GM19043 (cell line): ENCODE data around the gene ITPRID1.
"Not testable (repeated sequence)": the region's sequence is repeated elsewhere in the genome, so short reads cannot be mapped to it uniquely, and the experiment has no call there.

ENCODE experiments used
- ATAC-seq: cut with Tn5 transposase; IDR thresholded peaks from one replicate; pipeline ENCODE4 v1.9.1; 2021; ENCODE audit warnings: low read depth; ENCODE audit not compliant: unreplicated experiment

ITPRID1 gene

GRCh38 chr7:31512166-31512565 is 1.7 kb upstream of the ITPRID1 start:
- no peak for ATAC-seq

DNA sequence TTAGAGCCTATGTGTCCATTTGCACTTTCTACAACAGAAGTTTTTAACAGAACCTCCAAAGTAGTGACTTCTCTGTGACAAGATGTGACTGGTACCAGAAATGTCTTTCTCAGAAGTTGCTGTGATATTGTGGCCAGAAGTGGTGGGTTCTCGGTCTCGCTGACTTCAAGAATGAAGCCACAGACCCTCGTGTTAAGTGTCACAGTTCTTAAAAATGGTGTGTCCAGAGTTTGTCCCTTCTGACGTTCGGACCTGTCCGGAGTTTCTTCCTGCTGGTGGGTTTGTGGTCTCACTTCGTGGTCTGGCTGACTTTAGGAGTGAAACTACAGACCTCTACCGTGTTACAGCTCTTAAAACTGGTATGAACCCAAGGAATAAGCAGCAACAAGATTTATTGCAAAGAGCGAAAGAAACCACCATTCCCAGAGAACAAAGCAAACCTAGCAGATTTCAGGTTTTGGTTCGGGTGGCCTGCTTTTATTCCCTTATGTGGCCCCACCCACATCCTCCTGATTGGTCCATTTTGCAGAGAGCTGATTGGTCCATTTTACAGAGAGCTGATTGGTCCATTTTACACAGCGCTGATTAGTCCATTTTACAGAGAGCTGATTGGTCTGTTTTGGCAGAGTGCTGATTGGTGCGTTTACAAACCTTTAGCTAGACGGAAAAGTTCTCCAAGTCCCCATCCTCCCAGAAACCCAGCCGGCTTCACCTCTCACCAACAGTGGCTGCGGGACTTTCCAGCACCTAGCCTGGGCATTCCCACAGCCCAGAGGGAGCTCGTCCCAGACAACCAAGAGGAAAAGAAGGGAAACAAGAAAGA is 3.0 kb downstream of the ITPRID1 start:
- ATAC-seq: no peak

DNA sequence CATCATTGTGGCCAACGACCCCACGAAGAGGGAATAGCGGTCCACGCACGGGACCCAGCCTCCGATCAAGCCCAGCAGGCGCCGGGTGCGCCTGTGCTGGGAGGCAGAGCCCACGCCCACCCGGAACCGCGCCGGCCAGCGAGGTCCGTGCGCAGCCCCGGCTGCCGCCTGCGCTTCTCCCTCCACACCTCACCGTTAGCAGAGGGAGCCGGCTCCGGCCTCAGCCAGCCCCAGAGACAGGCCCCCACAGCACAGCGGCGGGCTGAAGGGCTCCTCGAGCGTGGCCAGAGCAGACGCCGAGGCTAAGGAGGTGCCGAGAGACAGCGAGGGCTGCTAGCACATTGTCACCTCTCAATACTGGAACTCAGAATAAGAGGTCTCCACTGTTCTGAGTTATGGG is 3.6 kb downstream of the ITPRID1 start:
- ATAC-seq: no peak

DNA sequence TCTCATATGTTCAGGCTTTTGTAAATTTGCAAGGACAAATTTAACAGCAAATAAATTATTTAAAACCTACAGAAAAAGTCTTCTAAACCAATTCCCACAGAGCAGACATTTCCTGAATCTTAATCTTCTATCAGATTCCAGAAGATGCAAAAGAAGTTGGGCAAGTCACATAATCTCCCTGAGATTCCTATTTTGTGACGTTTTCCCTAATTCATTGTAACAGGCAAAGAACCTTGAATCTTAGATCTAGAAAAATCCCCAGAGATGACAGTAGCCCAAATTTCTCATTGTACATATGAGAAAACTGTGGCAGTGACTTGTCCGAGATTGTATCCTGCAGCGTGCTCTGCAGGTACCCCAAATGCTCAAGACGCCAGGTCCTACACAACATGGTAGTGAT is 4.9 kb downstream of the ITPRID1 start:
- ATAC-seq: no peak

DNA sequence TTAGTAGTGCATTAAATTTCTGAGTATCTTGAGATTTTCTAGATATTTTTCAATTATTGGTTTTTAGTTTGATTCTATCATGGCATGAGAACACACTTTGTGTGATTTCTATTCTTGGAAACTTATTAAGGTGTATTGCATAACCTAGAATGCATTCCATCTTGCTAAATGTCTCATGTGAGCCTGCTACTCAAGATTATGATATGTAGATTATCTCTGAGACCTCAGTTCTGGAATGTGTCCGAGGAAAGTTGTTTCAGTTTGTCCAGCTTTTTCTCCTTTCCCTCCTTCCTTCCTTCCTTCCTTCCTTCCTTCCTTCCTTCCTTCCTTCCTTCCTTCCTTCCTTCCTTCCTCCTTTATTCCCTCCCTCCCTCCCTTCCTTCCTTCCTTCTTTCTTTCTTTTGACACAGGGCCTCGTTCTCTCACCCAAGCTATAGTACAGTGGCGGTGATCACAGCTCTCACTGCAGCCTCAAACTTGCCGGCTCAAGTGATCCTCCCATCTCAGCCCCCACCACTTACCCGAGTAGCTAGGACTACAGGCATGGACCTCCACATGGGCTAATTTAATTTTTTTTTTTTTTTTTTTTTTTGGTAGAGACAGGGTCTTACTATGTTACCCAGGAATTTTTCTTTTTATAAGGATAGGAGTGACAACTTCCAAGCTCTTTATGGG is 7.6 kb downstream of the ITPRID1 start:
- no peak for ATAC-seq

DNA sequence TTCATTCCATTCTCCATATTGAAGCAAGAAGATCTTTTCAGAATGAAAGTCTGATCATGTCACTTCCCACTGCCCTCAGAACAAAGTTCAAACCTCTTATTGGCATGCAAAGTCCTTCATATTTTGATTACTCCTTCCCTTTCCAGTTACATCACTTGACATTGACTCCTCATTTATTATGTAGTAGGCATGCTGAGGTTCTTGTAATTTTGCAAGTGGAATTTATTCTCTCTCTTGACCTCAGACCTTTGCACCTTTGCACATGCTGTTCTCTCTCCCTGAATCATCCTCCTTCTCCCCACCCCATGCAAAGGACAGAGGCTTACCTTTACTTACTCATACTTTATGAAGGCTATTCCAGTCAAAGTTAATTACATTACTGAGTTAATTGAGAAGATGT is 13.0 kb downstream of the ITPRID1 start:
- no peak for ATAC-seq

DNA sequence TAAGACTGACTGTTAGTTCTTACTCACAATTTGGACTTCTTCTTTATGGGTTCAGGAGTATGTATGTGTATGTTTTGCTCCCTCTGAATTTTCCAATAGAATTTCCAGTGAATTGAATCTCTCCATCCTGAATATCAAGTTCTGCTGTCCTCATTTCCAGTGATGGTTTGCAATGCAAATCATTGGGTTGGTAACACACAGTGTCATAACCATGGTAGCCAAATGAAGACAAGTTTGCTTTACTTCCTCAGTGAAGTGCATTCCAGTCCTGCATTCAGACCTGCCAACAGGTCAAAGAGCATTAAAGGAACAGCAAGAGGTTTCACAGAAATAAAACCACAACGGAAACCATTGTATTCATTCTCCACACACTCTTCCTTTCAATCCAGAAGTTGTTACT is 15.2 kb downstream of the ITPRID1 start:
- ATAC-seq: no peak

GRCh38 chr7:31540651-31541185 is 26.8 kb downstream of the ITPRID1 start:
- not testable (repeated sequence) for ATAC-seq

DNA sequence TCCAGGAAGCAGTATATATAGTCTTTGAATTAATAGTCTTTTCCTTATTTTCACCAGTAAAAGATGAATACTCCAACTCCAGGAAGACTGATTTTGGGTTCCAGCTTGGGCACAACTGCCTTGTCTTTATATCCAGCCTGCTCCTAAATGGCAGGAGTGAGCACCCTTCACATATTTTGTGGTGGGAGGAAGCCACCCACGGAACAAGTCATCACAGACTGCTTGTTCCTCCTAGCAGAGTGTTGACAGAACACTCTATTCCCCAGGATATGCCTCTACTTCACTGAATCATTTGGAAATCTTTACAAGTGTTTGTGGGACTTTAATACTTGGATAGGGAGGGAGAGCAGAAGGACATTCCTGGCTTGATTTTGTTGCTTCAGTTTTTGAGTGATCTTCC is 31.7 kb downstream of the ITPRID1 start:
- ATAC-seq: no peak

DNA sequence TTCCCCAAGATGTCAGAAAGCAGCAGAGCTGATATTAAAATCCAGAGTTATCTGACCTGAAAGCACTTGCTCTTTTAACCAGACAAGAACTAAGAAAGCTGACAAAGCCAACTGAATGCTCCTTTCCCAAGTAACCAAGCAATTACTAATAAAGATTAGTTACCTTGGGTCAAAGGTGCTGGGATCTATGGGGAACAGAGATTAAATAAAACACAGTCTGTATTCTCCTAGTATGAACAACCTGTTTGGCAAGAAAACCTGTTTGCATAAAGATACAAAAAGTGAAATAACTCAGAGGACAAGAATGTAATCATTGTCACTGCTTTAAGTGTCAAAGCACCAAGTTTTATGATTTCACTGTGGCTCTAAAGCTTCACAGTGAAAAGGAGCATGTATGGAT is 35.7 kb downstream of the ITPRID1 start:
- no peak for ATAC-seq

GRCh38 chr7:31550432-31550831 is 36.5 kb downstream of the ITPRID1 start:
- no peak for ATAC-seq

GRCh38 chr7:31553661-31554081 is 39.8 kb downstream of the ITPRID1 start:
- no peak for ATAC-seq

DNA sequence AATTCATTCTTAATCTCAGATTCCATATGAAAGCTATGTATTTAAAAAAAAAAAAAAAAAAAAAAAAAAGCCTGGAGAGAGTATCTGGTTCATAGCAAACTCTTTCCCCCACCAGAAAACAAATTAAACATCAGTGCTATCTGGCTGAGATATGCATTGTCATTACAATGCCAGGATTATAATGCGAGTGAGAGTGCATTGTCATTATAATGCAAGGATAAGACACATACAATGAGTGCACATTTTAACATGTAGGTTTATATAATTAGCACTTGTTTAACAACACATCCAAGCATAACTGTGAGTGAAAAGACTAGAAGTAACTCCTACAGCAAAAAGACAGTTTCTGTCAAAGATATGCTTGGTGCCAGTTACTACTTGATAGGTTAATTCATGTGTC is 48.1 kb downstream of the ITPRID1 start:
- ATAC-seq: no peak

DNA sequence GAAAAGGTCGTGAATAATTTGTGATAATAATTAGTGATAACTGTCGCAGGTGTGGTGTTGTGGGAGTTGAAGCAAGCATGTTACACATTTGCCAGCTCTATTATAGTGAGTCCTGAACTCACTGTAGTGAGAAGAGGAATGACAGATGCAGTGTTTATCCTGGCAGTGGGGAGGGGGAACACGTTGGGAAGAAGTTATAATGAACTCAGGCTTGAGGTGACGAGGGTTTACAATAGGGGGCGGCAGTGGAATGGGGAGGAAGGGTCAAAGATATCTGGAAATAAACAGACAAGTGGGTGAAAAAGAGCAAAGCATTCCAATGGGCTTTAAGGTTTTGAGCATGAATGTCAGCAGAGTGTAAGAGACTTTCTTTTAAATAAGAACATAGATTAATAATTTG is 49.6 kb downstream of the ITPRID1 start:
- ATAC-seq: no peak

DNA sequence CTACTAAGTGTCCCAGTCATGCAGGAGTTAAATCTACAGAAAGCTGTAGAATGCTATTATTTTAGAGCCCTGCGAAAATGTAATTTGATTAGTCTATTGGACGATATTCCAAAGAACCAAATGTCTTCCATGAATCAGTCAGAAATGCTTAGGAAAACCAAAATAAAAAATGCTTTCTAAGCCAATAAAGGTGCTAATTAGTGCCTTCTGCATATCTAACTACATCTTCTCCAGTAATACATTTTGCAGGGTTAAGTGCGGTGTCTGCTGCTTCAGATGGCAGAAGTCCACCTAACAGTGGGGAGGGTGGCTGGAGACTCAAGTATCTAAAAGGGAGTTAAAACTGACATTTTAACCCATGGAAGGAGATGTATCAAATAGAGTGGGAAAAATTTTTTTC is 50.1 kb downstream of the ITPRID1 start:
- ATAC-seq: no peak

GRCh38 chr7:31564661-31565060 is 50.8 kb downstream of the ITPRID1 start:
- no peak for ATAC-seq

- ATAC-seq: no peak
Measured at GRCh38 chr7:31569528-31569927, 55.6 kb downstream of the ITPRID1 start.

DNA sequence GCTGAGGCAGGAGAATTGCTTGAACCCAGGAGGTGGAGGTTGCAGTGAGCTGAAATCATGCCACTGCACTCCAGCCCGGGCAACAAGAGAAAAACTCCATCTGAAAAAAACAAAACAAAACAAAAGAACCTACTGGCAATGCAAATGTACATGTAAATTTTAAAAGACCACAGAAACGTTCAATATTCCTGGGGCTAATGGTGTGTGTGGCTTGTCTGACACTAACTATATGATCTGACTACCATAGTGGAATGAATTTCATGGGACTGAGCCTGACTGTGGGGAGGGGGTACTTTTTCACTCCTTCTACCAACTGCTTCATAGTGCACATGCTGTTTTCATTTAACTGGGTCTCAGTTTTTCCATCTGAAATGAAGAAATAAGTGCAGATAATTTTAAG is 69.6 kb downstream of the ITPRID1 start:
- ATAC-seq: no peak

- no peak for ATAC-seq
Measured at GRCh38 chr7:31583942-31584341, 70.1 kb downstream of the ITPRID1 start.

- no peak for ATAC-seq
Measured at GRCh38 chr7:31595390-31595789, 81.5 kb downstream of the ITPRID1 start.

- no peak for ATAC-seq
Measured at GRCh38 chr7:31602041-31602625, 88.2 kb downstream of the ITPRID1 start.

DNA sequence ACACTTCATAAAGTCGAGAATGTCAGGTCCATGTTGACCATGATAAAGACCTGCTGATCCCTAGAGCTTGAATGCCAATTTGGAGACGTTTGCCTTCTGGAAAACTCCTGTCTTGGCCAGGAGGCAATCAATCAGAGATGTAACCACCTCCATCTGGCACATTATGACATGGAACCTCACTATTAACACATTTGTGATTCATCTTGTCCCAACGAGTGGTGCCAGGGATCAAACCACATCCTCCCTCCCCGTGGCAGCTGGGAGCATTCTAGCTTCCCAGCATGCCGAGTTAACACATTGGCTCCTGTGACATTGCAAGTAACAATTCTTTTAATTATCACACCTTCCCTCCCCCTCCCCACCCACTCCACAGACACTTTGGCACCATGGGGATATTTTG is 89.2 kb downstream of the ITPRID1 start:
- no peak for ATAC-seq
